T1000 (cell line): ENCODE data around the gene OR8B8.
A peak's percentile ranks its signal among the peaks of the same experiment; 100 is the strongest.
"Not testable (repeated sequence)": the region's sequence is repeated elsewhere in the genome, so short reads cannot be mapped to it uniquely, and the experiment has no call there.

Source experiments
- DNase-seq: peaks from one replicate; lab custom pipeline; 2025; ENCODE audit warnings: mixed read lengths; lab: John Stamatoyannopoulos, UW

Gene OR8B8

DNA sequence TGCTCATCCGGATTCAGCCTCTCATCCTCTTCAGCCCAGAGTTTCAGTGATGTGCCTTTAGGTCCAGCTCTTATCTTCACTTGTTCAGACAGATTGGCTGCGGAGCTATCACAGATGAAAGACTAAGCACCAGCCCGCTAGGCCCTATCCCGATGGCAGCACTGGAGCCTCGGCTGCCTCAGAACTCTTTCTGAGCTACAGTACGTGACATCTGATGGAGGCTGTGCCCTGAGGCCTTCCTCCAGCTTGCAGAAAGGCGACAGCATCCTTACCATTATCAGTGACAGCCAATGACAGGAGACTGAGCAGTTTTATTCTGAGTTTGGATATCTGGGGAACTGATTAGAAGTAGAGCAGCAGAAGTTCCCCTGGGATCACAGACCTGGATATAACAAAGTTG is 4.0 kb downstream of the OR8B8 start:
- DNase-seq, result no peak

DNA sequence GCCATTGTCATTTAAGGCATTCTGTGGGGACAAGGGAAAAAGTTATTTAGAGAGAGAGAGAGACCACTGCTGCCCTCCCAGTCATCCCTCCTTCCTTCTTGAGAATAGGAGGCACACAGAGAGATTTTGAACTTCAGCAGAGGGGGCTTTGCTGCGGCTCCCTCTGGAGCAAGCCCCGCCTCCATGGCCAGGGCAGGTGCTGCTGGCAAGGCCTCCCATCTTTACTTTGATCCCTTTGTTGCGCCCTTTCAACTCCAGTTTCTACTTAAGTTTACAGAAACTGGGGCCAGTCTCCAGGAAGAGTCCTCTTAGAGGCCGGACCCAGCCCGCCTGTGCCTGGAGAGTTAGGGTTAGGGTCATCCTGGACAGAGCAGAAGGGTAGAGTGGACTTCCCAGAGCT is 4.4 kb downstream of the OR8B8 start:
- DNase-seq, result no peak

DNA sequence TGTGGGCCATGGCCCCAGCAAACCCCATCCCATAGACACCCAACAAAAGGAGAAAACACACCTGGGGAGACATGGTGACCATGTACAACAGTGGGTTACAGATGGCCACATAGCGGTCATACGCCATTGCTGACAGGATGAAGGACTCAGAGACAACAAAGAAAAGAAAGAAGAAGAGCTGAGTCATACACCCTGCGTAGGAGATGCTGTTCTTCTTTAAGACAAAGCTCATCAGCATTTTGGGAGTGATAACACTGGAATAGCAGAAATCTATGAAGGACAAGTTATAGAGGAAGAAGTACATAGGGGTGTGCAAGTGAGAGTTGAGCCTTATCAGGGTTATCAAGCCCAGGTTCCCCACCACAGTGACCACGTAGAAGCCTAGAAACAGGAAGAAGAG is 4.9 kb downstream of the OR8B8 start:
- no peak for DNase-seq

DNA sequence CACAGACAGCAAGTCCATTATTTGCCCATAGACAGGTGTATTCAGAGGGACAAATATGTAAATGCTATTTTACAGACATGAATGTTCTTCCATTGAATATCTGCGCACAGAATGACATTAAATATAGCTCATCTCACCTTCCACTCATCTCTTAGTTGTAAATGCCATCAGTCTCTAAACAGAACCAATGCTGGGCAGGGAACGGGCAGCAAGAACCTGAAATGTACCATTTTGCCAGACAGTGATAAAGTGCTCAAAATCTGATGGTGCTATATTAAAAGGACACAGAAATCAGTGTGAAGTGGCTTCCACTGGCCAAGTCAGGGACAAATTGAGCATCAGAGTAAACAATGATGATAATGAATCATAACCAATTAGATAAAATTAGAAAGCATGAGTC is 10.8 kb downstream of the OR8B8 start:
- DNase-seq, result no peak

DNA sequence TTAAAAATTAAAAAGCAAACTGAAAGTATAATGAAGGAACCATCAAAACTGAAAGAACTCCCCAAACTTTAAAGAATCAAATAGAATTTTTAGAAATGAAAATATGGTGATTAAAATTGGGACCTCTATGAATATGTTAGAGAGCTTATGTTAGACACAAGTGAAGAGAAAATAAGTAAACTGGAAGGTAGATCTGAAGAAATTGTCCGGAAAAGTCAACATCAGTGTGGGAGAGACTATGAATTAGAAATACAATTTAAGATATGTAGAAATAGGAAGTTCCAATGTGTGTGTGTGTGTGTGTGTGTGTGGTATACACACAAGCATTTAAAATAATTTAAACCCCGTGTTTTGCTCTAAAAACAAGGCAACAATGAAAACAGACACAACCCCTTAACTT is 15.9 kb downstream of the OR8B8 start:
- DNase-seq, result no peak

DNA sequence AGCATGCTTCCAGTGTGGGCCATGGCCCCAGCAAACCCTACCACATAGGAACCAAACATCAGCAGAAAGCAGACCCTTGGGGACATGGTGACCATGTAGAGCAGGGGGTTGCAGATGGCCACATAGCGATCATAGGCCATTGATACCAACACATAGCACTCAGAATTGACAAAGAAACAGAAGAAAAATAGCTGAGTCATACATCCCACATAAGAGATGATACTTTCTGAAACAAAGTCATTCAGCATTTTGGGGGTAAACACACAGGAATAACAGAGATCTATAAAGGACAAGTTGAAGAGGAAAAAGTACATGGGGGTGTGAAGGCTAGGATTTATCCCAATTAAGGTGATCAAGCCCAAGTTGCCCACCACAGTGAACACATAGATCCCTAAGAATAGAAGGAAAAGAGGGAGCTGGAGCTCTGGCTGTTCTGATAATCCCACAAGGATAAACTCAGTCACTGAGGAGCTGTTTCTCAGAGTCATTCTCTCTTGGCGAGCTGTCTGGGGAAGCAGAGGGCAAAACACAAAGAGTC is 21.0 kb downstream of the OR8B8 start, which contains the start of gene OR8B4:
Gene OR8B4 (minus strand): TSS at position 488 of the 538 bp plus-strand sequence. CDS start 0 bp downstream, at position 488.
- DNase-seq, result no peak

DNA sequence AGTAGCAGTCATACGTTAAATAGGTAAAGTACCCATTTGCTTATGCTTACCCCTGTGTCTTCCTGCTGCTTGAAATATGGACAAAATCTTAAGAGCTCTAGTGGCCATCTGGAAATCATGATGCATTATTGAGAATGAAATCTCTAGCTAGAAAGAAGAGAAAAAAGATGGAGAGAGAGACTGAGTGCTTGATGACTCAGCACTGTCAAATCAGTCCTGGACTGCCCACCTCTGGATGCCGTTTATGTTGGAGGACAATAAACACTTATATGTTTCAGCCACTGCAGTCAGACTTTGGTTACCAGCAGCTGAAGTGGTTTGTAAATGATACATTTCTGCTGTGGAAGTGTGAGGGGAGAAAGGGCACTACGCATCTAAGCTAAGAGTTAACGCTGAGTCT is 24.5 kb downstream of the OR8B8 start:
- DNase-seq, result no peak

DNA sequence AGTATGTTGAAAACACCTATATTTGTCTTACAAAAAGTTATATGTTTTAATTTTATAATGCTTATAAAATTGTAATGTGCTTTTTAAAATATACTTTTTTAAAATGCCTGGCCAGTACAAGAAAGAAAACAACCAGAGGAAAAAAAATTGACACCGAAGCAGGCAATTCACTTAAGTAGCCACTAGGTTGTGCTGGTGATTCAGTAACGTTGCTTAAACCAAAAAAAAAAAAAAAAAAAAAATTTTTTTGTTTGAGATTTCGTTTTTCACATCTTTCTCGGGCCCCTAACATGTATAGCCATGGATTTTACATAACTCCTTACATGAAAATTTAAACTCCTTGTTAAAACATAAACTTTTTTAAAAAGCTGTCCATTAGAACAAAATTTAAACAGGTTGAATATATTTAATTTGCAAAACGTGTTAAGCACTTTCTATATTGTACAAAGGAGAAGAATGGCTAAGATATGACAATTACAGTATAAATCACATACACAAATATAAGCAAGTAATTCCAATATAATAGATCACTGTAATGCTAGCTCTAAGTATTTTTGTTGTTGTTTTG is 30.1 kb downstream of the OR8B8 start:
- no peak for DNase-seq

DNA sequence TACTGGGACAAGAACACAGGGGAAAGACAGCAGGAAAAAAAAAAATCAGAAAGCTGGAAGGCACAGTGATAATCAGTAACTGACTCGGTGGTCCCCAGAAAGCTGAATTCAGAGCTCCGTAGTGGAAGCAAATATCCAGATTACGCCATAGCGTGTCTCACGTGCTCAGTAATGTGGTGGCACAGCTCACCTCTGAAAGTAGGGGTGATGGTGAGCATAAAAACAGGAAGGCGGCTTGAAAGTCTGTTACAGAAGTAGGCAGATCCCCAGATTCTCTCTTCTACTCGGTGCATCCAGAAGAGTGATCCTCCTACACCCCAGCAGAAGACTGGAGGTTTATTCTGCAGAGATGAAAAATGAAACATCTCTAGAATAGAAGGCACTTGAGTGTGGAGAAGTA is 35.6 kb downstream of the OR8B8 start:
- no peak for DNase-seq

DNA sequence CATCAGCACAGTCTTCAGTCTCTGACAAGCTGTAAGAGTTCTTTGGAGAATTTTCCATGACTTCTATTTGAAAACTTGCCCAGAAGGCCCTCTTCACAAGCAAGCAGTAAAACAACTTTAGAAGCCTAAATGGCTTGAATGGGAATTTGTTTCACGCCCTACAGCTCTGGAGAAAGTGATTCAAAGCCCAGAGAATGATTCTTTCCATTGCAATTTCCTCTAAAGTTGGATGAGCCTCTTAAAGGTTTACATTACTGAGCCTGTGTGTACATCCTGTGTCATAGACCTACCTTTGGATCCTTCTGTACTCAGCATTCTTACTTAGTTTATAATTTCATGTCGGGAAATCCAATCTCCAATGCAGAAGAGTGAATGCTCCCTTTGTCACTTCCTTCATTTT is 39.9 kb downstream of the OR8B8 start:
- DNase-seq, result no peak

DNA sequence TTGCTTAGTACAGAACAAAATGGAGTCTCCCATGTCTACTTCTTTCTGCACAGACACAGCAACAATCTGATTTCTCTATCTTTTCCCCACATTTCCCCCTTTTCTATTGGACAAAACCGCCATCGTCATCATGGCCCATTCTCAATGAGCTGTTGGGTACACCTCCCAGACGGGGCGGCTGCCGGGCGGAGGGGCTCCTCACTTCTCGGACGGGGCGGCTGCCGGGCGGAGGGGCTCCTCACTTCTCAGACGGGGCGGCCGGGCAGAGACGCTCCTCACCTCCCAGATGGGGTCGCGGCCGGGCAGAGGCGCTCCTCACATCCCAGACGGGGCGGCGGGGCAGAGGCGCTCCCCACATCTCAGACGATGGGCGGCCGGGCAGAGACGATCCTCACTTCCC is 42.3 kb downstream of the OR8B8 start:
- DNase-seq, result not testable (repeated sequence)

DNA sequence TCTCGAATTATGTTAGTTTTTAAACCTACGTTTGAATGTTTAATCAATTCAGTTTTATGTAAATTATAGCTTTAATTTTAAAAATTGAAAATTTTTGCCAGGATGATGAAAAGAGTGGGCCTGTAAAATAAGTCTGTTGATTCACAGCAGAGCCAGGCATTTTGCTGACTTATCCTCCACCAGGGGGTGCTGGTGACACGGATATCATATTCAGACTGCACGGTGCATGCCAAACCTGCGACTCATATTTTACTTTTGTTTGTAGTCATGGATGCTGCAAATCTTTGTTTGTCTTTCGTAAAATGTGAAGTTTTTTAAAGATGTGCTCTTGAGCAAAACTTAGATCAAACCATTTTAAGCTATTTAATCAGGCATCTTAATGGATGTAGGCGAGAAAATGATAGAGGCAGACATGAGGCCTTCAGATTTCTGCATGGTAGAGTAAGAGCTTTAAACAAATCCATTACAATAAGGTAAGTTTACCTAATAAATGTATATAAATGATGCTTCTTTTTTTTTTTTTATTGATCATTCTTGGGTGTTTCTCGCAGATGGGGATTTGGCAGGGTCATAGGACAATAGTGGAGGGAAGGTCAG is 43.1 kb downstream of the OR8B8 start:
- peak; percentile 48 for DNase-seq

DNA sequence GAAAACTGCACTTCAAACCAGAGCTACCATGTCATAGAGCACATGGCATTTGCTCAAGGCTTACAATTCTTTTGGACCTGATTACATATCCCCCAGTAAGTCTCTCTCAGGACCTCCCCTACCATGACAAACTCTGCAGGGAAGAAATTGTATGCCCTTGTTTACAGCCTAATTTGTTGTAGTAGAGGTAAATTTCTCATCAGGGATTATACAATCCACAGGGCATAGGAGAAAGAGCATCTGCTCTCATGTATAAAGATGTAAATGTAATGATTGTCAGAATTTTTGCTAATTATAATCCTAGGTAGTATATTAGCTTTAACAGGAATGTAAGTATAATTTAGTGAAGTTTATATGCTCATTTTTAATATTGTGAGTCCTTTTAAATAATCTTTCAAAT is 46.6 kb downstream of the OR8B8 start, which contains the start of gene OR8B3:
Gene OR8B3 (minus strand): TSS at position 101 of the 400 bp plus-strand sequence. CDS start 1,673 bp downstream, outside the sequence.
- no peak for DNase-seq

DNA sequence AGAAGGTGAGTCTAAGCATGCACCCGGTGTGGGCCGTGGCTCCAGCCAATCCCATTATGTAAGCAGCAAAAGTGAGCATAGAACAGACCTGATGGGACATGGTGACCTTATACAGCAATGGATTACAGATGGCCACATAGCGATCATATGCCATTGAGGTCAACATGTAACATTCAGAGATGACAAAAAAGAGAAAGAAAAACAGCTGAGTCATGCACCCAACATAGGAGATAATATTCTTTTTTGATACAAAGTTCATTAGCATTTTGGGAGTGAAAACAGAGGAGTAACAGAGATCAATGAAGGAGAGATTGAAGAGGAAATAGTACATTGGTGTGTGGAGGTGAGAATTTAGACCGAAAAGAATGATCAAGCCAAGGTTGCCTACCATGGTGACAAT is 48.6 kb downstream of the OR8B8 start:
- not testable (repeated sequence) for DNase-seq

DNA sequence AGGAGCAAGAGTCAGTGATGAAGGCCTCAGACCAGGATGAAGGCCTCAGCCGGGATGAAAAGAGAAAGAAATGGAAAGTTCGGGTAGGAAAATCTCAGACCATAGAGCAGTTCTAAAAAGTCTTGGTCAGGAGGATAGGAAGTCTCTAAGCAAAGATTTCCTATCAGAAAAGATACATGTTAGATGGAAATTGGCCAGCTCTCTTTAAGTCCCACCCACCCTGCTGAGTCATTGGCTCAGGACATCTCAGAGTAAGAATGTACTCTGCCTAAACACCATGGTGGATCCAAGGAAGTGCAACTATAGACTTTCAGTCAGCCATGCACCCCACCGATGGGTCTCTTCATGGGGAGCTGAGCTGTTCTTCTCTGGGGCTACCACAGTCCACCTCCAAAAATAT is 51.1 kb downstream of the OR8B8 start:
- no peak for DNase-seq
